ENCODE measurements around the gene KAT8. TPM values are rescaled to one million over a fixed set of nuclear protein-coding genes. Genes with fewer than 3 reads are reported as not detected.
A peak's percentile ranks its signal among the peaks of the same experiment; 100 is the strongest.

Gene KAT8
- total and polyA plus RNA-seq, 10 of the 15 experiments (the other 5 are each of a cell fraction or from before 2014, with no cell fraction given) = 5.5 to 55.8 (median 39.6) TPM

- TF ChIP-seq ATF7 (IDR thresholded peaks at IDR 0.05; ENCODE audit: low read depth) = no peak
- peak; percentile 75; the same call in 1 of the 2 replicates for TF ChIP-seq EED (IDR thresholded peaks at IDR 0.05; ENCODE audit: low read depth)
- no peak for TF ChIP-seq TBL1XR1 (IDR thresholded peaks at IDR 0.05; ENCODE audit: low read depth, low read length)
- no peak for TF ChIP-seq BRCA1 (IDR thresholded peaks at IDR 0.05; ENCODE audit: low read depth, low read length)
- TF ChIP-seq YY1 (IDR thresholded peaks at IDR 0.05; ENCODE audit: low read depth, low read length) = no peak; the same call in 1 of the 2 replicates
- no peak for TF ChIP-seq MAX (IDR thresholded peaks at IDR 0.05; ENCODE audit: low read depth, low read length)
- no peak for TF ChIP-seq TCF12 (IDR thresholded peaks at IDR 0.05; ENCODE audit: low read depth, low read length)
- TF ChIP-seq, protein P1, sequence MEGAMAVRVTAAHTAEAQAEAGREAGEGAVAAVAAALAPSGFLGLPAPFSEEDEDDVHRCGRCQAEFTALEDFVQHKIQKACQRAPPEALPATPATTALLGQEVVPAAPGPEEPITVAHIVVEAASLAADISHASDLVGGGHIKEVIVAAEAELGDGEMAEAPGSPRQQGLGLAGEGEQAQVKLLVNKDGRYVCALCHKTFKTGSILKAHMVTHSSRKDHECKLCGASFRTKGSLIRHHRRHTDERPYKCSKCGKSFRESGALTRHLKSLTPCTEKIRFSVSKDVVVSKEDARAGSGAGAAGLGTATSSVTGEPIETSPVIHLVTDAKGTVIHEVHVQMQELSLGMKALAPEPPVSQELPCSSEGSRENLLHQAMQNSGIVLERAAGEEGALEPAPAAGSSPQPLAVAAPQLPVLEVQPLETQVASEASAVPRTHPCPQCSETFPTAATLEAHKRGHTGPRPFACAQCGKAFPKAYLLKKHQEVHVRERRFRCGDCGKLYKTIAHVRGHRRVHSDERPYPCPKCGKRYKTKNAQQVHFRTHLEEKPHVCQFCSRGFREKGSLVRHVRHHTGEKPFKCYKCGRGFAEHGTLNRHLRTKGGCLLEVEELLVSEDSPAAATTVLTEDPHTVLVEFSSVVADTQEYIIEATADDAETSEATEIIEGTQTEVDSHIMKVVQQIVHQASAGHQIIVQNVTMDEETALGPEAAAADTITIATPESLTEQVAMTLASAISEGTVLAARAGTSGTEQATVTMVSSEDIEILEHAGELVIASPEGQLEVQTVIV (IDR thresholded peaks at IDR 0.05; ENCODE audit: borderline replicate concordance, partially characterized antibody) = no peak
- 0 out of 2 replicates have a peak, but pooled peaks have one; percentile 16 for TF ChIP-seq LARP7 (IDR thresholded peaks at IDR 0.05)
- TF ChIP-seq SIX5 (IDR thresholded peaks at IDR 0.05; ENCODE audit: low read depth, low read length, severe bottlenecking) = no peak
- TF ChIP-seq, protein P2, sequence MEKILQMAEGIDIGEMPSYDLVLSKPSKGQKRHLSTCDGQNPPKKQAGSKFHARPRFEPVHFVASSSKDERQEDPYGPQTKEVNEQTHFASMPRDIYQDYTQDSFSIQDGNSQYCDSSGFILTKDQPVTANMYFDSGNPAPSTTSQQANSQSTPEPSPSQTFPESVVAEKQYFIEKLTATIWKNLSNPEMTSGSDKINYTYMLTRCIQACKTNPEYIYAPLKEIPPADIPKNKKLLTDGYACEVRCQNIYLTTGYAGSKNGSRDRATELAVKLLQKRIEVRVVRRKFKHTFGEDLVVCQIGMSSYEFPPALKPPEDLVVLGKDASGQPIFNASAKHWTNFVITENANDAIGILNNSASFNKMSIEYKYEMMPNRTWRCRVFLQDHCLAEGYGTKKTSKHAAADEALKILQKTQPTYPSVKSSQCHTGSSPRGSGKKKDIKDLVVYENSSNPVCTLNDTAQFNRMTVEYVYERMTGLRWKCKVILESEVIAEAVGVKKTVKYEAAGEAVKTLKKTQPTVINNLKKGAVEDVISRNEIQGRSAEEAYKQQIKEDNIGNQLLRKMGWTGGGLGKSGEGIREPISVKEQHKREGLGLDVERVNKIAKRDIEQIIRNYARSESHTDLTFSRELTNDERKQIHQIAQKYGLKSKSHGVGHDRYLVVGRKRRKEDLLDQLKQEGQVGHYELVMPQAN (conservative IDR thresholded peaks at IDR 0.05) = peak; percentile 49; the same call in 1 of the 2 replicates
These were observed 61.8 kb downstream of the KAT8 start (continued) for GRCh38 chr16:31179219-31179746.

Data from GM12878 (cell line).